HG03095 (cell line): Measurements from ENCODE around the gene CATSPER3.

Experiments used
- ATAC-seq: cut with Tn5 transposase; IDR thresholded peaks from one replicate; pipeline ENCODE4 v1.9.1; 2021; ENCODE audit warnings: moderate library complexity; ENCODE audit not compliant: unreplicated experiment

The CATSPER3 gene

DNA sequence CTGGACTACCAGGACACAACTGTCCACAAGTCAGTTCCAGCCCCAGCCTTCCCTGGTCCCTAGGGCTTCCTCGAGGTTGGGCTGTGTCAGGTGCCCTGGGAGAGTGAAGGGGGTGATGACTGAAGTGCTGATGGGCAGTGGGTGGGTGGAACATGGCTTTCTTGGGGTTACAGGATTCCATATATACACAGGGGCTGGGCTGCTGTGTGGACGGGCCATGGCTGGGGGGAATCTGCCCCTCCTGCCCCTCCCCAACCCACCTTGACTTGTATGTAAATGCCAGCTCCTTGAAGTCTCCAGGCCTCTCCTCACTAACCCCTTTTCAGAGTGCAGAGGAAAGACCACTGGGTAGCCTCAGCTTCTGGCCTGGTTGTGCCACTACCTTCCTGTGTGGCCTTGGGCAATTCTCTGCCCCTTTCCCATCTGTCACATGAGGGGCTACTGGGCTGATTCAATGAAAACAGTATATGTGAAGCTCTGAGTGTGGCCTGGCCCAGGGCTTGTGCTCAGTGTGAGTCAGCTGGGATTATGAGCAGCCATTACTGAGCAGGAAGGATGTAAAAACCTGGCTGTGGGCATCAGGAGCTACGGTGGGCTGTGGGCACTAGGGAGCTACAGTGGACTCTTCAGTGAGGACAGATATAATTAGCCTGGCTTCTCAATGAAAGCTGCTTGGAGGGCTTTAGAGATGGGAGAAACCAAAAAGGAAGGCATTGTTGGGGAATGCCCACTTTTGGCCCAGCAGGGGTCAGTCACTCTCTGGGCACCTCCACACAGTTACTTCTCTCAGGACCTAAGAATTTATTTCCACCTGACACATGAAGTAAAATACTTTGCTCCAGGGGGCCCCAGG is 43.0 kb downstream of the CATSPER3 start:
- no peak for ATAC-seq

DNA sequence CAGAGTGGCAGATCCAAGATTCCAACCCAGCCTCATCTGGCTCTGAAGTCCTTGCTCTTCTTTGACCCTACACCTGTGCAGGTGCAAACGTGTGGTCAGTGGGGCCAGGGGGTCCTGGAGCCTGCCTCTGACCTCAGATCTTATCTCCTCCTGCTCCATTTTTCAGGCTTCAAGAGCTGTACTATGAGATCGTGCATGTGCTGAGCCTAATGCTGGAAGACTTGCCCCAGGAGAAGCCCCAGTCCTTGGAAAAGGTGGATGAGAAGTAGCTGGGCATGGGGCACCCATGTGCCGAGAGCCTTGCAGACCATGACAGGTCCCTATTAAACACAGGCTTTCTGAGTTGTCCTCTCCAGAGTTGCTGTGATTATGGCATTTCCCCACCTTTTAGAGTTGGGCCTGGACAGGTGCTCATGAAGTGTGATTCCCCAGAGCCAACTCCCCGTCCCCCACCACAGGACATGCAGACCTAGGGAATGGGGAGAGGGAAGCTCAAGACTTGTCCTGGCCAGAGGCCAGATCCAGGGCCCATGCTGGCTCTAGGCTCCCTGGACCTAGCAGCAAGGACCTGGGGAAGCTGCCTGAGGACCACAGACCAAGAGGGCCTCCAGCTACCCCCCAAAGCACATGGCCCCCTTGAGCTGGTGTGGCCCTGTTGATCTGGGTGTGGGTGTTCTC is 43.8 kb downstream of the CATSPER3 start:
- ATAC-seq: no peak

DNA sequence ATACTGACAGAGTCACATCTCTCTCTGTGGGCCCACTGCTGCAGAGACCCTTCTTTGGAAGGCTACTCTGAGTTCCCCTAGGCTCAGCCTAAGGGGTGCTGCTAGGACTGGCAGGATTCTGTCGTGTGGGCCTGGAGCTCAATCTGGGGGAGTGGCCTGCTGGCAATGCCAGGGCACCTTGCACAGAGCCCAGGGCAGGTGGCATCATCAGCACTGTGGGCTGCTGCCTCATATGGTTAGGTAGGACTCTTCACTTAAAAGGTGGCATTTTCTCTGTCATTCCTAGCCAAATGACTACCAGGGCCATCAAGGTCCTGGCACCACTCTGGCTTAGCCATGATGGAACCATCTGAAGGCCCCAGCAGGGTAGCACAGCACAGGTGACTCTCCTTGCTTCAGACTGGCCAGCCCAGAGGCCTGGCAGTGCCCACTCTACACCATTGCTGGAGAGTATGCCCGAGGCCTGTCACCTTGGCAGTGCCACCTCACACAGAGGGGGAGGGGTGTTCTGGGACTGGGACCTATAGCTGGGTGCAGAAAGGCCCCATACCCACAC is 44.4 kb downstream of the CATSPER3 start:
- no peak for ATAC-seq

DNA sequence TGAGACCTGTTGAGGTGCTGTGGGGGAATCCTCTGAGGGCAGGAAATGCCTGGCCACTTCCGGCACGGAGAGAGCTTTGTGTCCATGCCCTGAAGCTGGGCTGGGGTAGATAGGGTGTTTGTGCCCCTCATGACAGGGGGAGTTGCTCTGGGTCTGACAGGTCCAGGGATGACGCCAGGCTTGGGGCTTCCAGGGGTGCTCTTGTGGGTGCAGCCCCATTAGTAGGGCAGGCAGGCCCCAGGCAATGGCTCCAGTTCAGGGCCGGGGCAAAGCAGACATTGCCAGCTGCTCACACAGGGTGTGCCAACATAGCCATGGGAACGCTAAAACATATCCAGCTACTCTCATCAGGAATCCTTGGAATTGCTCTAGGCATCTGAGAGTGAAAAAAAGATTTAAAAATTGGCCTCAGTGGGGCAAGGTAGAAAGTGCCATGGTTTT is 45.3 kb downstream of the CATSPER3 start:
- ATAC-seq: no peak

DNA sequence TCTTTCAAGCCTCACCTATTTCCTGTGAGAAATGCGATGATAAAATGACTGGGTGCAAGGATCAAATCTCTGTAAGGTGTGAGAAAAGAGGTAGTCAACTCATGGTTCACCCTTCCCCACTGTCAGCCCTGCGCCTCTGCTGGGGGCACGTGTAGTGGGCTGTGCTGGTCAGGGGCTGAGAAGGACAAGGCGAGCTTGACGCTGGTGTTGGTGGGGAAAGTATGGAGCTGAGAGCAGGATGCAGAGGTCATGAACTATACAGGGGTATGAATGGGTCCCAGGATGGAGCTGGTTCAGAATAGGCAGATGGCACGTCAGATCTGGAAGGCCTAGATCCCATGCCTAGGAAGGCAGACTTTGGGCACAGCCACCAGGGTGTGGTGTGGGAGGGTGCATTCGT is 45.7 kb downstream of the CATSPER3 start:
- ATAC-seq: no peak

DNA sequence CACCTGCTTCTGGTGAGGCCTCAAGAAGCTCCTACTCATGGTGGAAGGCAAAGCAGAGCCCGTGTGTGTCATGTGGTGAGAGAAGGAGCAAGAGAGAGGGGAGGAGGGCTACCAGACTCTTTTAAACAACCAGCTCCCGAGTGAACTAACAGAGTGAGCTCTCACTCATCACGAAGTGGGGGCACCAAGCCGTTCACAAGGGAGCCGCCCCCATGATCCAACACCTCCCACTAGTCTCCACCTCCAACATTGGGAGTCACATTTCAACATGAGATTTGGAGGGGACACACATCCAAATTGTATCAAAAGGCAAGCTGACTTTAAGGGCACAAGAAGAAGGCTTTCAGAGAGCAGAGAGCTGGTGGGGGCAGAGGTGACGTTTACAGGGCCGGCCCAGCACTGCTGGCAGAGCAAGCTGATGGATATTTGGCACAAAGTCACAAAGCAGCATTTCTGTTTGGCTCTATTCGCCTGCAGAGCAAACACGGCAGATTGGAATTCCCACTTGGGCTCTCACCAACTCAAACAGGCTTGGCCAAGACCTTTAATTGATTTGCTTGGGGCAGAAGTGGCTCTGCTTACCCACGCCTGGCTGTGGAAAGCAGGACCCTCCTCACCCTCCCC is 46.4 kb downstream of the CATSPER3 start:
- ATAC-seq: no peak

DNA sequence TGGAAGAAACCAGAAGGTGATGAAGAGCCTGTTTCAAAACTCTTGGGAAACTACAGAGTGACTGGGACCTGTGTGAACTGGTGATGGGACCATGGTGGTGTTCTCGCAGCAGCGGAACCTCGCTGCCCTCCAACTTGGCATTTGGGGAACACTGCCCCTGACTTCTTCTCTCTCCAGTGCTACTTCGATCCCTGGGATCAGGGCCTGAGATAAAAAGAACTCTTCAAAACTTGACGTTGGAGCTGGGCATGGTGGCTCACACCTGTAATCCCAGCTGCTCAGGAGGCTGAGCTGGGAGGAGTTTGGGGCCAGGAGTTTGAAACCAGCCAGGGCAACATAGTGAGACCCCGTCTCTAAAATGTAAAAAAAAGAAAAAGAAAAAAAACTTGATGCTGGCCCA is 48.2 kb downstream of the CATSPER3 start:
- no peak for ATAC-seq

DNA sequence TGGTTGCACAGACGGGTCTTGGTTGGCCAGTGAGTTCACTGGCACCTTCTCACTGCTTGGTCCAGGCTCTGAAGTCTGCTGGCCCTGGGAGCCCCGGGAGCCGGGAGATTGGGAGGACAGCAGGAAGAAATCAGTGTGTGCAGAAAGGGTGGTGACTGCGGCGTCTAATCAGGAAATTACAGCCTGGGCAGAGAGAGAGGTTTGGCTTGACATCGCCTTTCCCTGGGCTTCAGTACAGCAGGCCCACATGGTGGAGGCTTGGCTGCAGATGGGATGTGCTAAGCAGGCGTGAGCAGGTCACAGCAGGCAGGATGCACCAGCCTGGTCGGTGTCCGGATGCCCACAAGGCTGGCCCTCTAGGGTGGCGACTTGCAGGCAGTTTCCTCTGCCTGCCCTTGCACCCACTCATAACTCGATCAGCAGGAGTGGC is 49.2 kb downstream of the CATSPER3 start:
- no peak for ATAC-seq

DNA sequence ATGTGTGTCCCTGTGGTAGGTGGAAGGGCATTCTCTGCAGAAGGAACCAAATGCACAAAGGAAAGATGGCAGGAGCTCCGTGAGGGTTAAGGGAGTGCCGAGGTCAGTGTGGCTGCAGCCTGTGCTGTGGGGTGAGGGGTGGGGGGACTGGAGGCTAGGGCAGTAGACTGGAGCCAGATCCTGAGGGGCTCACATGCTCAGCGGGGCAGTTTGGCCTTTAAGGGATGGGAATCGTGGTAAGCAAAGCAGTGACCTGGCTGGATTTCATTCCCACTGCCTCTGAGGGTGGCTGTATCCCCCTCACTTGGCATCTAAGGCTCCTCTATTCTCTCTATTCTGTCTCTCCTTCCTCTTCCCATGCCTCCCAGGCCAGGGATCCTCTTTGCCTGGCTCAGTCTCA is 50.8 kb downstream of the CATSPER3 start:
- no peak for ATAC-seq

DNA sequence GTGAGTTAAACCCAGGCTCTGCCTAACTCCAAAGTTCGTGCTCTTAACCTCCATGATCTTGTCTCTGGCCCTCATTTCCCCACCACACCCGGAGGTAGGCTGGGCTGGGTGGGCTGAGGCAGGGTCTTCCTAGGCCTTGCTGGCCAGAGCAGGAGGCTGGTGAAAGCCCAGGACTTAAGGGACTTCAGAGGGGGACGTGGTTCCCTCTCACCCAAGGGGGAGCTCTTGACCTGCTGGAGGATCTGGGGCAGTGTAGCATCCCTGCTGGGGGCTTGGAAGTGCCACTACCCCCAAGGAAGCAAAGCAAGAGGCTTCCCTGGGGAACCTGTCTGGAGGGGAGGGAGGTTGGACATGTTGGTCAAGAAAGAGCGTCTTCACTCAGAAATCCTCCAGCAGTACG is 51.6 kb downstream of the CATSPER3 start:
- ATAC-seq: no peak

DNA sequence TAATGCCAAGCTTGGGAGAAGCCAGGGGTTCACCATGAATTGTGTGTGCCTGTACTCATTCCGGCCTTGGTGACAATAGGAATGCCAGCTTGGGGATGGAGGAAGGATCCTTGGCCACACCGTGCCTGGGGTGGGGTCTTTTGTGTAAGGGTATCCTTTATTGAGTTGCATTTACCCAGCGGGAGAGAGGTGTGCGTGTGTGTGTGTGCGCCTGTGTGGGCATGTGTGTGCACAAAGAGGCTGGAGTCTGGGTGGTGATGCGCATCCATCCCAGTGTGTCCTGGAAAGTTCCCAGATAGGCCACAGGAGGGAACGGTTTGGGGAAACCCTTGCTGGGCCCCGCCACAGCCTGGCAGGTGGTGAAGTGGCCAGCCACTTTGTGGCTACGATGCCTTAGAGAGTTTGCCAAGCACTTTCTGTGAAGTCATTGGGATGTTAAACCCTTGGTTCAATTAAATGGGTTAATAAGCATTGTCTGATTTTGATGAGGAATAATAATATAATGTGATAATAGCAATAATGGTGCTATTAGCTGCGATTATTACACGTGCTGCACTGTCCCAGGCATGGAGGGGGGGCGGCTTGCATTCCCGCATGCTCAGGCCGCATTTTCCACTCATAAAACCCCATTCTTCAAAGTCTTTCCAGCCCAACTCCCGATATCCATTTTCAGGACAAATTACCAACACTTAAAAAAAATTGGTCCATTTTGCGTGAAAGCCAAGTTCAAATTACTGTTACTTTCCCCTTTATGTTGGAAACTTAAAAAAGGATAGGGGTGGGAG is 52.6 kb downstream of the CATSPER3 start:
- no peak for ATAC-seq

DNA sequence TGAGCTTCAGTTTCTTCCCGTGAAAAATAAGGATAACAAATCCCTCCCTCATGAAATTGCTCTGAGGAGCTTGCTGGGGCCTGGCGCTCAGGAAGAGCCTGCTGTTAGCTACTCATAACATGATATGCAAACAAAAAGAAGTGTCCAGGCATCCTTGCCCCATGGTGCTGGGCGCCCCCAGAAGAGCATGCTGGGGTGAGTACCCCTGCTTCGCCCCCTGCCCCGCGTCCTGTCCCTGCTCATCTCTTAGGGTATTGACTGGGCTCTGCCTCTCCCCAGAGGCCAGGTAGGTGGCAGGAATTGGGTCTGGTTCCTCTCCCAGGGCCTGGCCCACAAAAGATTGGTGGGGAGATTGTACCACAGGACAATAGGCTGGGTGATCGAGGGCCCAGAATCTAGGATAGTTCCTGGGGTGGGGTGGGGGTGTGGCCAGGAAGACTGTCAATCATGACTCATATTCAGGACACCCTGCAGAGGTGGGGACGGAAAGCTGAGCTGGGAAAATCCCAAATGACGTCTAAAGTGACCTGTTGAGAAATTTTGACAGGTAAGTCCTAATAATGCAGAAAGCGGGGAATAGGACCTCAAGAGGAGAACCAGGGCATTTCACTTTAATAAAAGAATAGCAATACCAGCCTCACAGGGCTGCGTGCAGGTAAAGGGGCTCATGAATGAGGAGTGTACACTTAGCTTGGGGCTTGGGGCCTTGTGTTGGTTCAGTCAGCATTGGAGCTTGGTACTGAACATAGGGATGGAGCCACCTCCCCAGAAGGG is 57.4 kb downstream of the CATSPER3 start:
- no peak for ATAC-seq

DNA sequence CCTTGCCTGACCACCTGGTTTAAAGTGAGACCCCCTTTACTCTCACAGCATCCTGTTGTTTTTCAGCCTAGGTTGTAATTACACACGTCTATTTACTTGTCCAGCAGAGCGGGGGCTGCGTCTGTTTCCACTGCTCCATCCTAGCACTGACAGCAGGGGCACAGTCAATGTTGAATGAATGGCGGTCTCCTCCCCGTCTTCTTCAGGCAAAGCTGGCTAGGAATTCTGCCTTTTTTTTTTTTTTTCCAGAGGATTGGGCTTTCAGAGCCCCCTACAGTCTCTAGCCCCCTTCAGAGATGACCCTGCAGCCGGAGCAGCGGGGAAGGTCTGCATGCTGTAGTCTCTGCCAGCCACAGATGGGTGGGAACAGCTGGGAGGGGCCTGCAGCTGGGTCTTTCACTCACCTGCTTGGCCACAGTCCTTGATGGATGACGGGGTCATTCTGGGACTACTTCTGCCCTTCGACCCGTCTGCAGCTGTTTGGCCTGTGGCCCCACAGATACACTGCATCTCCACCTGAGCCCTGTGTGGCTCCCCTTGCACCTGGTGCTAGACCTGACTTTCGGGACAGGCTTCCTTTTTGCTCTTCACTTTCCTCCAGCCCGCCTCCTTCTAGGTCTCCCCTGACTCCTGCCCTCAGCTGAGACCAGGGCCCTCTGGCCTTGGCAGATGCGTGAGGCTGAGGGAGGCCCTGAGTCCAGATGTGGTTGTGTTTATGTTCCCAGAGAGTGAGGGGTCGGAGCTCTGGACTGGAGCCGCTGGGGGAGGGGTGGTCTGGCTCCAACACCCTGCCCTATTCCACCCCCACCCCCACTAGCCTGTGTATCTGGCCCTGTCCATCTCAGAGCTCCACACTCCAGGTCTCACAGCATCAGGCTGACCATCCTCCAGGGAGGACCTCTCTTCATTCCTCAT is 58.3 kb downstream of the CATSPER3 start:
- ATAC-seq: no peak

DNA sequence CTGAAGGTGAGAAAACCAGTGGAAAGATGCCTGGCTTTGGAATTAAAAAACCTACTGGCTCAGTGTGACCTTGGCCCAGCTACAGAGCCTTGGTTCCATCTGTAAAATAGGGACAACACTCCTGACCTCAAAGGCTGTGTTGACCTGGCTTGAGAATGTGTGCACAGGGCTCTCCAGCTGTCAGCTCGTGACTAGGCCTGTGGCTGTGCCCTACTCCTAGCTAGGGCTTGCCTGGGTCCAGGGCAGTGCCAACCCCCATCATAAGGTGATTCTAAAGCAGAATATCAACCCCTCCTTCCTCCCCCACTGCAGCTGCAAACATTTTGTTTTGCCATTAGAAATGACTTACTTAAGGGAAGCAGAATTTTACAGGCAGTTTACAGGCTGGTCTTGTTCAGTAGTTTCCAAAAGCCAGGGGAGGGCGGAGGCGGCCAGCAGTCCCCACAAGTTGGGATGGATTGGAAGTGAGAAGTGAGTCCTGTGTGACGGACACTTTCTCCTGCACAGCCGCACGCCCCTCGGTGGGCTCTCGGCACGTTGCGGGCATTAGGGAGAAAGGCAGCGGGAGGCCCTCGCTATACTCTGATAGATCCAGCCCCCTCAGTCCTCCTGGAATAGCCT is 59.0 kb downstream of the CATSPER3 start:
- ATAC-seq: no peak

DNA sequence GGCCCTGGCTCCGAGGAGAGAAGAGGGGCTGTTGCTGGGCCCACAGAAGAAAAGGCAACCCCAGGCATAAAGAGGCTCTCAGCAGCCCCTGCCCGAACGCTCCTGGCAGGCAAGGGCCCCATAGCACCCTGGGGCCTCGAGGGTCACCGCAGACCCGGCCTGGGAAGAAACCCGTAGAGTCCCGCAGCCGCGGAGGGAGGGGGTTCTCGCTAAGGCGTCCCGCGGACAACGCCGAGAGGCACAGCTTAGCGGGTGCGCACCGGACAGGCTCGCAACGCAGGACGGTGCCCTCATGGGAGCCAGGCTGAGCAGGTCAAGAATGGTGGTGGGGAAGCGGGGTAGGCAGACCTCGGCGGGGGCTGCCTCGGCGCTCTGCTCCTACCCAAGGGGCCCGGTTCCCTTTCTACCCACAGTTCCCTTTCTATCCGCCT is 59.6 kb downstream of the CATSPER3 start:
- ATAC-seq: no peak

DNA sequence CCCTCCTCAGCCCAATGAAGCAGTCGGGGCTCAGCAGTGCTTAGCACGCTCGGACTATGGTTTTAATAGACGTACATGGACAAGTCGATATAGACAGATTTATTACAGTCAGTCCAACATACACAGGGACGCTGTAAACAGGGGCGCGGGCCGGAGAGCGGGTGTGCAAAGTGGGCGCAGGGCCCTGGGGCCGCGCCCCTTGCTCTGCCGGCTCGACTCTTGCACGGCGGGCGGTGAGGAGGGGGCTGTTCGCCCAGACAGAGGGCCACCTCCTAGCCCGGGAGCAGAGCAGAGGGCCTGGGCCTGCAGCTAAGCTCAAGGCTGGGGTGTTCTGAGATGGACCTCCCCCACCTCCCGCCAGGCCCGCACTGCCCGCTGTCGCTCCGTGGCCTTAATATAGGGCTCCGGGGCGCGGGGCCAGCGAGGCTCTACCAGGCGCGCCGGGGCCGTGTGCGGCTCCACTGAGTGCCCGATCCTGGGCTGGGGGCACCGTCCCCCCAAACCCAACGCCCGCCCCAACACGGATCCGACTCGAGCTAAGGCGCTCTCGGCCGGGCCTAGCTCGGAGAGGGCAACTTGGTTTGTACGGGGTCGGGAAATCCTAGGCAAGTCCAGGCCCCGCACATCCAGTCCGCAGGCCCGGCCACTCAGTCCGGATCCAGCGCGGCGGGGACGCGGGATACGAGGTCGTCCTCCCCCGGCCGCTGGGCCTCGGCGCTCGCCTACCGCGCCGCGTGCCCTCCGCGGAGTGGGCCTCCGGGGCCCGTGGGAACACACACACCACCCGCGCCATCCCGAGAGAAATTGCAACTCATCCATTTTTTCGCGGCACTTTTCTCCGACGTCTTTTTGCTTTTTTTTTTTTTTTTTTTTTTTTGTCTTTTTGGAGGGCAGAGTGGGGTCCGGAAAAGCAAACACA is 60.2 kb downstream of the CATSPER3 start:
- no peak for ATAC-seq

DNA sequence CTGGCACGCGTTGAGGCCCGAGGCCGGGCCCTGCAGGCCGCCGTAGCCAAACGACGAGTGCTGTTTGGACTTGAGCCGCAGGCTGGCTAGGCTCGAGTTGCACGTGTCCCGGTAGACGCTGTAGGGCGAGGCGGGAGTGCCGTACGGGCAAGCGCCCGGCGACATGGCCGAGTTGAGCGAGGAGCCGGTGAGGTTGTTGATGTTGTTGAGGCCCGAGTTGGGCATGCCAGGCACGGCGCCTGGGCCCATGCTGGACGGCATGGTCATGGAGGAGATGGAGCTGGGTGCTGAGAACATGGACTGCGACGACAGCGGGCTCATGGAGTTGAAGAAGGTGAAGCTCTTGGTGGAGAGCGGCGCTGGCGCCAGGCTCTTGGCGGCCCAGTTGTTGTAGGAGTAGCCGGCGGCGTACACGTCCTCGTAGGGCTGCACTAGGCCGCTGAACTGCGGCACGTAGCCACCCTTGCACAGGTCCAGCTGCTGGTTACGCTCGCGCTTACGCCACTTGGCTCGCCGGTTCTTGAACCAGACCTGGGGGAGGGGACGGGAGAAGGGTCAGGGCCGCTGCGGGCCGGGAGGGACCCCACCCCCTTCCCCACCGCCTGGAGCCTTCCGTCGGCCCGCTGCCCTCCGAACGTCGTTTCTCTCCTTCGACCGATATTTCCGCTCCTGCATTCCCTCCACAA is 61.2 kb downstream of the CATSPER3 start:
- ATAC-seq: no peak
